HG03196 (cell line): ENCODE data around the gene NOS1AP.

Experiments used
- ATAC-seq: cut with Tn5 transposase; IDR thresholded peaks from one replicate; pipeline ENCODE4 v1.9.1; 2021; ENCODE audit not compliant: unreplicated experiment

The NOS1AP gene

GRCh38 chr1:162380061-162380846 is 310.8 kb downstream of the NOS1AP start:
- ATAC-seq = no peak

DNA sequence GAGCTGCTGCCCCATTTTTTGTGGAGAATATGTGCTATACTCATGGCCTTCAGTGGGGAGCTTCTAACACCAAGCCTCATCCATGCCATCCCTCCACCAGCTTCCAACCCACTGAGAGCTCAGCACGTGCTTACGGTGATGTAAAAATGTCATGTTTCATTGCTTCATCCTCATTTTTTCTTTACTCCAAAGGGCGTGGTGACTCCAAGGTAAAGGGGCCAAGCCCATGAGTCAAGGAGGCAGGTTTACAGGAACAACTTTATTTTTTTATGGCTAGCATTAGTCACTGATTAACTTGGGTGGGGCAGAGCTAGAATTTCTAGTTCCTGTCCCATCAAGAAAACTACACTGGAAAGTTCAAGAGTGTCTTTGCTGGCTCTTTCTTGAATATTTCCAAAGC is 311.9 kb downstream of the NOS1AP start, which contains the start of gene C1orf226:
C1orf226 (plus strand) TSS at position 346 of the 400 bp plus-strand sequence. CDS start 174 bp downstream, outside the sequence.
- no peak for ATAC-seq

DNA sequence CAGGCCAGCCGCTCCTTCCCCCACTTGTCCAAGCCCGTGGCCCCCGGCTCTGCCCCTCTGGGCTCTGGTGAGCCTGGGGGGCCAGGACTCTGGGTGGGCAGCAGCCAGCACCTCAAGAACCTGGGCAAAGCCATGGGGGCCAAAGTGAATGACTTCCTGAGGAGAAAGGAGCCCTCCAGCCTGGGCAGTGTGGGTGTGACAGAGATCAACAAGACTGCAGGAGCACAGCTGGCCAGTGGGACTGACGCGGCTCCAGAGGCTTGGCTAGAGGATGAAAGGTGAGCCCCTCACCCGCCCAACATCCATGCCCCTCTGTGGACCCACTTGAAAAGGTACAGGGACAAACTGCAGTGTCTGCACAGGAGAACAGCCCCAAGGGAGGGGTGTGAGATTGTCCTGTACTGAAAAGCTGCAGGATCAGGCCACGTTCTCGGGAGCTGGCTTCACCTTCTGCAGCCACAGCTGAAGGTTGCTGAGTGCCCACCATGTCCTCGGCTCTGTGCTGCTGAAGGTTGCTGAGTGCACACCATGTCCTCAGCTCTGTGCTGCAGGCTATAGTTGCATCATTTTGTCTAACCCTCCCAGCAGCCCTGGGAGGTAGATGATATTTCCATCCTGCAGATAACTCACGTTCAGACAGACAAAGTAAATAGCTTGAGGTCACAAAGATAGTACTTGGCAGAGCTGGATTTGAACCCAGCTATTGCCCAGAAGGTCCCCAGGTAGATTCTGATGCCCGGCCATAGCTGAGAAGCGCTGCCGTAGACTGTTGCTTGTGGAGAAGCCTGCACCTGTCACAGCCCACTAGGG is 312.7 kb downstream of the NOS1AP start:
- ATAC-seq = no peak

DNA sequence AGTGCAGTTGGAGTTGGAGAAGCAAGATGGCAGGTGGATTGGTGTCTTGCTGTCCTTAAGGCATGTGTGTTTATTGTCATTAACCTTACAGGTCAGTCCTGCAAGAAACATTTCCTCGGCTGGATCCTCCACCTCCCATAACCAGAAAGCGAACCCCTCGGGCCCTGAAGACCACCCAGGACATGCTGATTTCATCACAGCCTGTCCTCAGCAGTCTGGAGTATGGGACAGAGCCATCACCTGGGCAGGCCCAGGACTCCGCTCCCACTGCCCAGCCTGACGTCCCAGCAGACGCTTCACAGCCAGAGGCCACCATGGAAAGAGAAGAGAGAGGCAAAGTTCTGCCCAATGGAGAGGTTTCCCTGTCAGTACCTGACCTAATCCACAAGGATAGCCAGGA is 313.6 kb downstream of the NOS1AP start:
- no peak for ATAC-seq

DNA sequence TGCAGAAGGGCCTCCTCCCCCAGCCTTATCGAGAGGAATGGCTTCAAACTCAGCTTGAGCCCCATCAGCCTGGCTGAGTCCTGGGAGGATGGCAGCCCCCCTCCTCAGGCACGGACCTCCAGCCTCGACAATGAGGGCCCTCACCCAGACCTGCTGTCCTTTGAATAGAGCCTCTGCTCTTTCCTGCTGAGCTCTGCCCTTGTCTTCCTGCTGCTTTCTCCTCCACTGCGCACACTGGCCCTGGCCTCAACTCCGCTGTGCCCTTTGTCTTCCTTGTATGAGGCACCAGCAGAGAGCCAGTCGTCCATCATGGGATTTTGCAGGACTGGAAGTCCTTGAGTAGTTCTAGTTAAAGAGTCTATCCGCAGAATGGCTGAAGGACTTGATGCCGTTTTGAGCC is 314.0 kb downstream of the NOS1AP start:
- ATAC-seq = no peak

DNA sequence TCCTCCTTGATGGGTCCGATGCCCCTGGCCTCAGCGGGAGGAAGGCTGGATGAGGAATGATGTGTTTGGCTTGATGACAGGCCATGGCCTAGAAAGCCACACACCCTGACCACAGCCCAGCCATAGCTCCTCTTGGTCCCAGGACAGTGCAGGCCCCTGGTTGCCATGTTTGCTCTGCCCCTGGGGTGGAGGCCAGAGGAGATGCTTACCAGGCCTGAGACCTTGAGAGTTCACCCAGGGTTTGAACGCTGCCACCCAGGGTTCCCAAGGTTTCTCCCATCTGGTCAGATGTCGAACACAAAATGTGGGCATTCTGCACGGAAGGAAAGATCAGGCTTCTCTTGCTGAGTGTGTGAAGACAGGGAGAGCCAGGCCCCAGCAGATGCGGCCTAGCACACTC is 314.6 kb downstream of the NOS1AP start:
- ATAC-seq = no peak

DNA sequence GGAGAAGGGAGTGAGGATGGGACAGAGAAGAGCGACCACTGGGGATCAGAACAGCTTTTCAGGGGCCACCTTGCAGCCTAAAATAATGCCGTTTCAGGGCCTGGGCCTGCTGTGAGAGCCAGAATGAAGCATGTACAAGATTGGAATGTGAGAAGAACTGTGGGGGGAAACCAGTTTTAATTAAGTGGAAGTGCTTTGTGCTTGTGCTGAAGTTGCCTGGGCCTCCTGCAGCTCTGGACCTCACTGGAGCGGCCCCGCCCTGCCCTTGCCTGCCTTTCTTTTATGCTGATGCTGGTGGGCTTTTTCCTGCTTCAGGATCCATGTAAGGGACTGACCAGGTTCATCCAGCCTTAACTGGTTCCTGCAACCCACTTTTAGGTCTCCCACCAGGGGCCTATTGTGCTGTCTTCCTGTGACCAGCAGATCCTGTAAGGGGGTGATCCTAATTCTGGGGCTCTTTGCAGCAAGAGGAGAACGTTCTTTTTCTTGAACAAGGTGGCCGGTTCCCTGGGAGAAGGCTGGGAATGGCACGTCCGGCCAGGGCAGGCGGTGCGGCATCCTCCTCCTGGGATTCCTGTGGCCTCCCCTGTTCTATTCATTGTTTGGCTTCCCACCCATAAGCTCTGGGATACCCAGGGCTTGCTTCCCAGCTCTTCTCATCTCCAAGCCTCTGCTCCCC is 315.2 kb downstream of the NOS1AP start:
- ATAC-seq = no peak

GRCh38 chr1:162385280-162385623 is 315.8 kb downstream of the NOS1AP start:
- ATAC-seq = no peak

DNA sequence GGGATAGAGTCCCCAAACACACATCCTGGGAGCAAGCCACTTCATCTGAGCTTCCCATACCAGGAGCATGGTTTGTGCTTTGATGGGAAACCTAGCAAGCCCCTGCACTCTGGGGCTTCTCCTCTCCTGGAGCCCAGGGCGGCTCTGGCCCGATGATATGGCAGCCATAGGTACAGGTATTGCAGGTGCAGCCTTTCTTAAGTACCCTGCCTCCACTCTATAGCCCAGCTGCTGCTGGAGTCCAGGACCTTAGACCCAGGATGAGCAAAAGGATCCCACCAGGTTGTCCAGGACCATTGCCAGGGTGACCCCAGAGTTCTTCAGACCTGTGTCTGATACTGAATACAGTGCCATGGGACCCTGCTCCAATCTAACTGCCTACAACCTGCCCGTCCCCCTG is 316.2 kb downstream of the NOS1AP start:
- no peak for ATAC-seq

- ATAC-seq = no peak
Measured at GRCh38 chr1:162386292-162387225, 317.1 kb downstream of the NOS1AP start.

GRCh38 chr1:162387226-162388082 is 318.0 kb downstream of the NOS1AP start:
- no peak for ATAC-seq

DNA sequence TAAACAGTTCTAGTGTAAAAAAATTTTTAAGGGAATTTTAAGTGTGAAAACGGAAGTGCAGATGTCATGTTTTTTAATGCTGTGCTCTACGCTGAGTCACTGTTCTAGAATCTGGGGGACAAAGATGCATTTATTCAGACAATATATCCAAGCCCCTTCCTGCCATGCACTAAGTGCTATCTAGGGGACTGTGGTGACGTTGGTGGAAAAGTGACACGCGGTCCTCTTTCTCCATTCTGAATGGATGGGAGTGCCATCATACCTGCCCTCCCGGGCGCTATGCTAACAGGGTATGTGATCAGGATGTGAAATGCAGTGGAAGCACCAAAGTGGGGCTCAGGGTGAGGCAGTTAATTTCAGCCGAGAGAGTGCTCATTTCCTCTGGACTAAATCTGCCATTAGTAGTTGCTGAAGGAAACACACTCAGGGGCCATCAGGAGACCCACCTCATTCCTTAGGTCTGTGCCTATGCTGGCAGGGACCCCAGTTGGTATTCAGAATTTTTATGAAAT is 318.6 kb downstream of the NOS1AP start:
- ATAC-seq = no peak

- ATAC-seq = no peak
Measured at GRCh38 chr1:162388615-162389014, 319.1 kb downstream of the NOS1AP start.

GRCh38 chr1:162389021-162389818 is 319.7 kb downstream of the NOS1AP start:
- no peak for ATAC-seq

DNA sequence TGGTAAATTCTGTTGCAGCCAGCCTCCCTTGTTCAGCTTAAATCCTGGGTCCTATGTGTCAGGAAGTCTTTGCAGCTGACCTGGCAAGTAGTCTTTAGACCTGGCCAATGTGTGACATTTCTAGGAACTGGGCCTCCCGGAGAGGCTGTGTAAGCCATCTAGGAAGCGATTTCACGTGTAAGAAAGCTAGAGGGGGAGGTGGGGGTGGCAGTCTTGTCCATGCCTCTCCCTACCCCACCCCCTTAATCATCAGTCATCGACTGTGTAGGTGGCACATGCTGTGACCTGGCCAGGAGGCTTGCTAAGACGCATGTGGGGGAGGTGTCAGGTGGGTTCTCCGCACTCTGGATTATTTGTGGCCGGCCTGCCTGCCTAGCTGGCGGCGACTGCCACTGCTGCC is 320.5 kb downstream of the NOS1AP start:
- no peak for ATAC-seq

- no peak for ATAC-seq
Measured at GRCh38 chr1:162390396-162391185, 321.1 kb downstream of the NOS1AP start.

GRCh38 chr1:162391790-162392563 is 322.5 kb downstream of the NOS1AP start:
- ATAC-seq = no peak
